Right renal cortex interstitium (tissue), 3 donors: ENCODE measurements around the gene STX18. TPM values are rescaled to one million over a fixed set of nuclear protein-coding genes. Genes with fewer than 3 reads are reported as not detected.
"Not testable (repeated sequence)": the region's sequence is repeated elsewhere in the genome, so short reads cannot be mapped to it uniquely, and the experiment has no call there.

Source experiments
- DNase-seq, 3 donors: peaks; one replicate each; pipeline ENCODE4 v3.0.0-alpha.2; 2013; ENCODE audit warnings: low read depth in 3 of 3, low spot score in 2 of 3
- polyA plus RNA-seq, 3 donors: library from polyadenylated mRNA; unstranded; fragments of 120-200 nt; gene quantifications; one replicate each; pipeline ENCODE4 v1.2.1, GENCODE V29; 2013; ENCODE audit not compliant: insufficient read length in 3 of 3

The STX18 gene
- 10 to 100 TPM; 73.9 to 82.1 (median 80.7) TPM for polyA plus RNA-seq

GRCh38 chr4:4541661-4542570 is at the start of gene STX18:
TSS of gene STX18 (minus strand) at chr4:4542048. CDS start at chr4:4541964, 84 bp downstream.
- DNase-seq, result peak; percentile 76 to 81 (median 77)

- no peak for DNase-seq
Measured at GRCh38 chr4:4591071-4591470, 49.2 kb upstream of the STX18 start.

GRCh38 chr4:4590546-4590945 is 48.7 kb upstream of the STX18 start:
- no peak for DNase-seq

- DNase-seq, result no peak
Measured at GRCh38 chr4:4585012-4585670, 43.3 kb upstream of the STX18 start.

- DNase-seq, result no peak
Measured at GRCh38 chr4:4583606-4584005, 41.8 kb upstream of the STX18 start.

- DNase-seq, result no peak
Measured at GRCh38 chr4:4582653-4583052, 40.8 kb upstream of the STX18 start.

GRCh38 chr4:4580494-4580893 is 38.6 kb upstream of the STX18 start:
- no peak for DNase-seq

- no peak for DNase-seq
Measured at GRCh38 chr4:4578981-4579380, 37.1 kb upstream of the STX18 start.

GRCh38 chr4:4577359-4577875 is 35.6 kb upstream of the STX18 start:
- DNase-seq, result no peak

- DNase-seq, result peak in 2 of 3 donors; percentile 52 to 65
Measured at GRCh38 chr4:4575284-4576211, 33.7 kb upstream of the STX18 start.

GRCh38 chr4:4574792-4575191 is 32.9 kb upstream of the STX18 start:
- peak; percentile 77 to 84 (median 77) for DNase-seq

- no peak for DNase-seq
Measured at GRCh38 chr4:4574052-4574451, 32.2 kb upstream of the STX18 start.

GRCh38 chr4:4572821-4573220 is 31.0 kb upstream of the STX18 start:
- no peak for DNase-seq

- DNase-seq, result not testable (repeated sequence)
Measured at GRCh38 chr4:4569861-4570260, 28.0 kb upstream of the STX18 start.

GRCh38 chr4:4568806-4569427 is 27.1 kb upstream of the STX18 start:
- no peak for DNase-seq

- DNase-seq, result not testable (repeated sequence)
Measured at GRCh38 chr4:4566359-4566758, 24.5 kb upstream of the STX18 start.

- DNase-seq, result no peak
Measured at GRCh38 chr4:4564522-4564921, 22.7 kb upstream of the STX18 start.

- no peak for DNase-seq
Measured at GRCh38 chr4:4560642-4561041, 18.8 kb upstream of the STX18 start.

- no peak for DNase-seq
Measured at GRCh38 chr4:4560136-4560535, 18.3 kb upstream of the STX18 start.

GRCh38 chr4:4559596-4559995 is 17.7 kb upstream of the STX18 start:
- DNase-seq, result no peak
